GM18526 (cell line): ENCODE results near the gene SERINC5.

Experiments used
- POLR2A ChIP-seq: IDR thresholded peaks from 3 replicates; pipeline ENCODE4 v1.6.1; 2011; ENCODE audit not compliant: insufficient read length; ENCODE audit errors: extremely low read depth

SERINC5 gene

GRCh38 chr5:80067531-80068245 is 188.2 kb downstream of the SERINC5 start:
- no peak for TF ChIP-seq POLR2A

- TF ChIP-seq POLR2A: no peak
These were observed 188.8 kb downstream of the SERINC5 start for GRCh38 chr5:80067016-80067415.

- TF ChIP-seq POLR2A: no peak
These were observed 191.7 kb downstream of the SERINC5 start for GRCh38 chr5:80064124-80064523.
